Astrocyte of the spinal cord (primary cell): ENCODE results near the gene TRIM10.
A peak's percentile ranks its signal among the peaks of the same experiment; 100 is the strongest.

Experiments
- DNase-seq: peaks from one replicate; pipeline ENCODE4 v3.0.0; 2011; ENCODE audit warnings: low read depth, low spot score
- H3K4me3 ChIP-seq: 2 replicates; pipeline ENCODE4 v1.5.1; 2011; ENCODE audit warnings: low read depth, mild to moderate bottlenecking, low read length, moderate library complexity
- in situ Hi-C: cut with HindIII; loops from 2 replicates; pipeline ENCODE4 v1.10.0; 2017; ENCODE audit warnings: low sequenced_read_pairs
- TF ChIP-seq, protein P1 (sequence below): IDR thresholded peaks from 2 replicates; pipeline ENCODE4 v1.5.1; 2012; ENCODE audit warnings: low read depth, mild to moderate bottlenecking, low read length, inconsistent platforms

TRIM10 gene

DNA sequence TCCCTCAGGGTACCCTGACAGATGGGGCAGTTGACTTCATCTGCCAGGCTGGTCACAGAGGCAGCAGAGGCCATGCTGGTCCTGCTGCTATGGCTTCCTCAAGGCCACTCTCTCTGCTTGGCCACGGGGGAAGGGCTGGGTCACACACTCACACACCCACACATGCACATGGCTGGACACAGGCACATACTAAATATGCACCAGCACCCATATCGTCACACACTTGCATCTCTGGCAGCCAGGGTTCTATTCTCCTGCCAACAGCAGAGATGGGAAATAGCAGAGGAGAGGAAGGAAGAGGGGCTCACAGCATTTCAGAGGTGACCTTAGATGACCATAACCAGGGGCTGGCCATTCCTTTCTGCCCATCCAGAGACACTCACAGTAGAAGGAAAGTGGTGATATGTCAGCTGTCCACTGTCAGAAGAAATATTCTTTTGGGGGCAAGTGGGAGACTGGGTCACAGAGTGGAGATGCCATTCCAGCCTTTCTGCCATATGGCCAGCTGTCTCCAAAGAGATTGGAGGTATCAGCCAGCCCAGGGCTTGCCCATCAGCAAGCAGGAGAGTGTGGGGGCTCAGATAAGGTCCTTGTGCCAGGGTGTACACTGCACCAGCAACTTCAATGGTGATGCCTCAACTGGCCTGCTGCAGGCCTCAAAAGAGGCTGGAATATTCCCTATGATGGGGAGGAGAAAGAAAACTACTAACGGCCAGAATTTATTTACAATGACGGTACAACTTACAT lies at the start of gene TRIM10:
TRIM10 (minus strand) TSS at position 427 of the 747 bp plus-strand sequence; CDS start at position 74, 353 bp downstream.
- H3K4me3 ChIP-seq: no peak within 1 kb of the TSS
- DNase-seq: no peak
- TF ChIP-seq, protein P1, sequence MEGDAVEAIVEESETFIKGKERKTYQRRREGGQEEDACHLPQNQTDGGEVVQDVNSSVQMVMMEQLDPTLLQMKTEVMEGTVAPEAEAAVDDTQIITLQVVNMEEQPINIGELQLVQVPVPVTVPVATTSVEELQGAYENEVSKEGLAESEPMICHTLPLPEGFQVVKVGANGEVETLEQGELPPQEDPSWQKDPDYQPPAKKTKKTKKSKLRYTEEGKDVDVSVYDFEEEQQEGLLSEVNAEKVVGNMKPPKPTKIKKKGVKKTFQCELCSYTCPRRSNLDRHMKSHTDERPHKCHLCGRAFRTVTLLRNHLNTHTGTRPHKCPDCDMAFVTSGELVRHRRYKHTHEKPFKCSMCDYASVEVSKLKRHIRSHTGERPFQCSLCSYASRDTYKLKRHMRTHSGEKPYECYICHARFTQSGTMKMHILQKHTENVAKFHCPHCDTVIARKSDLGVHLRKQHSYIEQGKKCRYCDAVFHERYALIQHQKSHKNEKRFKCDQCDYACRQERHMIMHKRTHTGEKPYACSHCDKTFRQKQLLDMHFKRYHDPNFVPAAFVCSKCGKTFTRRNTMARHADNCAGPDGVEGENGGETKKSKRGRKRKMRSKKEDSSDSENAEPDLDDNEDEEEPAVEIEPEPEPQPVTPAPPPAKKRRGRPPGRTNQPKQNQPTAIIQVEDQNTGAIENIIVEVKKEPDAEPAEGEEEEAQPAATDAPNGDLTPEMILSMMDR: no peak
- in situ Hi-C loops: no loop called here

- DNase-seq: no peak
- TF ChIP-seq, protein P1: no peak
- no peak overlapping the region for H3K4me3 ChIP-seq
- in situ Hi-C loops: no loop called here
Observed at GRCh38 chr6:30207619-30208295, 46.7 kb upstream of the TRIM10 start.

- in situ Hi-C loops: no loop called here
- no peak overlapping the region for H3K4me3 ChIP-seq
- peak; percentile 13 for DNase-seq
- TF ChIP-seq, protein P1: no peak
Observed at GRCh38 chr6:30206799-30207618, 46.0 kb upstream of the TRIM10 start.

DNA sequence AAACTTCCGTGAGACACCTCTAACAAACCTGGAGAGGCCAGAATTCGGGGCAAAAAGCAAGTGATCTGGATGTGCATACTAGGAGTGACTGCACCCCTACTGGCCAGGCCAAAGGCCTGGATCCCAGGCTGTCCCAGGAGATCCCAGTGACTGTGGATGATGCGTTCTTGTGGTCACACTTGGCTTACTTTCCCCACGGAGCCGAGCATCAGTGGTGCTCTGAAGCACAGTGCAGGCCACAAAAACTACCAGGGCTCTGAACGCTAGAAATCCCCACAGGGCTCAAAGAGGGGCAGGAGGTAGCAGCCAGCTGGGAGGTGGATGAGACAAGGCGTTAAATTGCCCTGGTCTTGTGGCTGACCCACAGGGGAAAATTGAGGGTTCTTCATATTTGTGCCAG lies 45.1 kb upstream of the TRIM10 start:
- peak; percentile 23 for DNase-seq
- TF ChIP-seq, protein P1: no peak
- in situ Hi-C loops: no loop called here
- H3K4me3 ChIP-seq: no peak overlapping the region

- no peak for DNase-seq
- H3K4me3 ChIP-seq: no peak overlapping the region
- TF ChIP-seq, protein P1: no peak
- in situ Hi-C loops: no loop called here
Observed at GRCh38 chr6:30204116-30204515, 43.1 kb upstream of the TRIM10 start.

DNA sequence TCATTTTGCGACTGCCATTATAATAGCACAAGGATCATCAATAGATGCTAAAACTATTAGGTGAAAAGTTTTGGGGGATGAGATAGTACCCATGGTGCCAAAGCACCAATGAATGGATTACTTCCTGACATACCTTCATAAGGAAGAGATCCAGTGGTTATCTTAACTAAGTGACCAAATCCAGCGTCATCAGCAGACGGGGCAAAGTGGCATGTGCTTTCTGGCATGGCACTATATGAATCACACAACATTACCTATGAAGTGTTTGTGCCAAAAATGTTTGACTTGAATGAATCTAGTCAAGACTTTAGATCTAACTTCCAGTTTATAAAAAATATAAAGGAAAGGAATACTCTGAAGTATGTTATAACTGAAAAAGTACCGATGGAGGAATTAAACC lies 41.4 kb upstream of the TRIM10 start:
- TF ChIP-seq, protein P1: no peak
- H3K4me3 ChIP-seq: no peak overlapping the region
- no peak for DNase-seq
- in situ Hi-C loops: no loop called here
